Adrenal gland (tissue), 5 donors: Measurements from ENCODE around the gene ITGA6.
A peak's percentile ranks its signal among the peaks of the same experiment; 100 is the strongest.

ENCODE experiments used
- POLR2A ChIP-seq, 2 donors: fragments of 450-650 bp; IDR thresholded peaks; one replicate each; pipeline ENCODE4 v1.6.1; 2017; ENCODE audit warnings: antibody characterized with exemption in 2 of 2, mild to moderate bottlenecking in 2 of 2, moderate library complexity in 1 of 2
- TF ChIP-seq, protein P1 (sequence below), 6 experiments: fragments of 450-650 bp in 4 of 6; fragments of 200-600 bp in 2 of 6; sonication (generic) in 1 of 6; IDR thresholded peaks; 1 replicate in 5 of 6; 2 replicates in 1 of 6; pipeline versions ENCODE4 v1.5.1 to v1.8.0; 2016 to 2021; ENCODE audit warnings: antibody characterized with exemption in 6 of 6, mild to moderate bottlenecking in 2 of 6, moderate library complexity in 1 of 6
- donor health status: DM: no; HTN: no; CAD: no.

GRCh38 chr2:172555272-172555521, 127.8 kb downstream of the ITGA6 start:
- TF ChIP-seq, protein P1, sequence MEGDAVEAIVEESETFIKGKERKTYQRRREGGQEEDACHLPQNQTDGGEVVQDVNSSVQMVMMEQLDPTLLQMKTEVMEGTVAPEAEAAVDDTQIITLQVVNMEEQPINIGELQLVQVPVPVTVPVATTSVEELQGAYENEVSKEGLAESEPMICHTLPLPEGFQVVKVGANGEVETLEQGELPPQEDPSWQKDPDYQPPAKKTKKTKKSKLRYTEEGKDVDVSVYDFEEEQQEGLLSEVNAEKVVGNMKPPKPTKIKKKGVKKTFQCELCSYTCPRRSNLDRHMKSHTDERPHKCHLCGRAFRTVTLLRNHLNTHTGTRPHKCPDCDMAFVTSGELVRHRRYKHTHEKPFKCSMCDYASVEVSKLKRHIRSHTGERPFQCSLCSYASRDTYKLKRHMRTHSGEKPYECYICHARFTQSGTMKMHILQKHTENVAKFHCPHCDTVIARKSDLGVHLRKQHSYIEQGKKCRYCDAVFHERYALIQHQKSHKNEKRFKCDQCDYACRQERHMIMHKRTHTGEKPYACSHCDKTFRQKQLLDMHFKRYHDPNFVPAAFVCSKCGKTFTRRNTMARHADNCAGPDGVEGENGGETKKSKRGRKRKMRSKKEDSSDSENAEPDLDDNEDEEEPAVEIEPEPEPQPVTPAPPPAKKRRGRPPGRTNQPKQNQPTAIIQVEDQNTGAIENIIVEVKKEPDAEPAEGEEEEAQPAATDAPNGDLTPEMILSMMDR (IDR thresholded peaks at IDR 0.05): peak in 1 of 6 experiments; percentile 24
- TF ChIP-seq POLR2A (IDR thresholded peaks at IDR 0.05): no peak
